Stomach (tissue), 4 donors: ENCODE measurements around the gene RSPH4A.

Source experiments
- CTCF ChIP-seq, 7 experiments: fragments of 450-650 bp in 4 of 7; fragments of 200-600 bp in 3 of 7; sonication (generic) in 3 of 7; IDR thresholded peaks; one replicate each; pipeline ENCODE4 v1.5.1; 2016 to 2019; ENCODE audit warnings: antibody characterized with exemption in 7 of 7, control low read depth in 2 of 7, mild to moderate bottlenecking in 1 of 7
- POLR2AphosphoS5 ChIP-seq, 3 donors: sonication (generic); formaldehyde crosslinking; IDR thresholded peaks; one replicate each; pipeline ENCODE4 v1.6.1; 2016; ENCODE audit warnings: antibody characterized with exemption in 3 of 3

GRCh38 chr6:116568111-116568510, 48.2 kb upstream of the RSPH4A start:
- no peak for TF ChIP-seq POLR2AphosphoS5 (IDR thresholded peaks at IDR 0.05)
- no peak for TF ChIP-seq CTCF (IDR thresholded peaks at IDR 0.05)
